IPS DF 6.9 (cell line): Measurements from ENCODE around the gene AZI2.

Experiments
- DNase-seq: peaks from one replicate; pipeline ENCODE4 v3.0.0-alpha.2; 2013; ENCODE audit warnings: low read depth, low spot score
- H3K27ac ChIP-seq: one replicate; pipeline ENCODE4 v1.5.1; 2013; ENCODE audit warnings: low read length, control low read depth
- H3K27me3 ChIP-seq: 2 replicates; pipeline ENCODE4 v1.6.1; 2013; ENCODE audit warnings: mild to moderate bottlenecking, low read length; ENCODE audit not compliant: control insufficient read depth, insufficient read depth
- H3K36me3 ChIP-seq: 2 replicates; pipeline ENCODE4 v1.6.1; 2013; ENCODE audit warnings: low read length; ENCODE audit not compliant: control insufficient read depth, insufficient read depth
- H3K4me1 ChIP-seq: 2 replicates; pipeline ENCODE4 v1.6.1; 2013; ENCODE audit warnings: low read length; ENCODE audit not compliant: control insufficient read depth, insufficient read depth
- H3K4me3 ChIP-seq: 2 replicates; pipeline ENCODE4 v1.5.1; 2013; ENCODE audit warnings: mild to moderate bottlenecking, low read length
- H3K9me3 ChIP-seq: 2 replicates; pipeline ENCODE4 v1.6.1; 2013; ENCODE audit warnings: low read length, inconsistent platforms; ENCODE audit not compliant: control insufficient read depth, insufficient read depth
- WGBS: extraction: QIAGEN DNeasy Blood & Tissue Kit; methylation state at CpG from one replicate; pipeline ENCODE4 v1.1.7; 2013; ENCODE audit warnings: mixed read lengths, missing lambda C conversion rate; ENCODE audit not compliant: insufficient read length, insufficient coverage; 5-methylcytosine and 5-hydroxymethylcytosine counted together

AZI2 gene

GRCh38 chr3:28301688-28302087 lies 46.9 kb downstream of the AZI2 start:
- no peaks in the 10 kb centered on the region for H3K27me3 ChIP-seq
- no CpG with 5 or more reads among the region's 4 CpGs for WGBS
- no peak overlapping the region for H3K27ac ChIP-seq
- H3K9me3 ChIP-seq, result no peaks in the 10 kb centered on the region
- H3K4me3 ChIP-seq, result no peak overlapping the region
- no peaks in the 10 kb centered on the region; the same call in 1 of the 2 replicates for H3K4me1 ChIP-seq
- no peaks in the 10 kb centered on the region for H3K36me3 ChIP-seq
- no peak for DNase-seq

GRCh38 chr3:28300345-28300962 lies 48.2 kb downstream of the AZI2 start:
- no CpG with 5 or more reads among the region's 5 CpGs for WGBS
- Histone ChIP-seq H3K9me3 (no peaks in the 10 kb centered on the region), H3K36me3 (no peaks in the 10 kb centered on the region), H3K27ac (no peak overlapping the region), H3K4me3 (no peak overlapping the region), H3K4me1 (no peaks in the 10 kb centered on the region; the same call in 1 of the 2 replicates), H3K27me3 (no peaks in the 10 kb centered on the region)
- DNase-seq, result no peak

- no peak for DNase-seq
- Histone ChIP-seq H3K4me3 (no peak overlapping the region), H3K27me3 (no peaks in the 10 kb centered on the region), H3K4me1 (no peaks in the 10 kb centered on the region), H3K36me3 (no peaks in the 10 kb centered on the region), H3K9me3 (no peaks in the 10 kb centered on the region), H3K27ac (no peak overlapping the region)
- no CpG with 5 or more reads among the region's 1 CpG for WGBS
These were observed 48.9 kb downstream of the AZI2 start for GRCh38 chr3:28299705-28300104.

- Histone ChIP-seq H3K36me3 (no peaks in the 10 kb centered on the region), H3K4me1 (no peaks in the 10 kb centered on the region), H3K4me3 (no peak overlapping the region), H3K9me3 (no peaks in the 10 kb centered on the region), H3K27me3 (no peaks in the 10 kb centered on the region), H3K27ac (no peak overlapping the region)
- no peak for DNase-seq
These were observed 52.6 kb downstream of the AZI2 start for GRCh38 chr3:28295898-28296490.

GRCh38 chr3:28294667-28295413 lies 53.8 kb downstream of the AZI2 start:
- H3K4me1 ChIP-seq, result no peaks in the 10 kb centered on the region
- DNase-seq, result no peak
- WGBS, result no CpG with 5 or more reads among the region's 7 CpGs

GRCh38 chr3:28292622-28293021 lies 56.0 kb downstream of the AZI2 start:
- no CpG with 5 or more reads among the region's 4 CpGs for WGBS
- Histone ChIP-seq H3K36me3 (no peaks in the 10 kb centered on the region), H3K4me1 (no peaks in the 10 kb centered on the region), H3K9me3 (no peaks in the 10 kb centered on the region), H3K27ac (no peak overlapping the region), H3K27me3 (no peaks in the 10 kb centered on the region), H3K4me3 (no peak overlapping the region)
- no peak for DNase-seq

More at GRCh38 chr3:28294667-28295413, 53.8 kb downstream of the AZI2 start:
- no peak overlapping the region for H3K27ac ChIP-seq
- H3K9me3 ChIP-seq, result no peaks in the 10 kb centered on the region
- H3K36me3 ChIP-seq, result no peaks in the 10 kb centered on the region
- no peak overlapping the region for H3K4me3 ChIP-seq
- no peaks in the 10 kb centered on the region for H3K27me3 ChIP-seq

- Histone ChIP-seq H3K27ac (no peak overlapping the region), H3K9me3 (no peaks in the 10 kb centered on the region), H3K4me1 (no peaks in the 10 kb centered on the region), H3K27me3 (no peaks in the 10 kb centered on the region), H3K4me3 (no peak overlapping the region), H3K36me3 (no peaks in the 10 kb centered on the region)
- no peak for DNase-seq
These were observed 57.0 kb downstream of the AZI2 start for GRCh38 chr3:28291577-28291976.

- H3K9me3 ChIP-seq, result no peaks in the 10 kb centered on the region
- no peaks in the 10 kb centered on the region for H3K36me3 ChIP-seq
- H3K4me1 ChIP-seq, result no peaks in the 10 kb centered on the region
- no peak overlapping the region for H3K27ac ChIP-seq
- H3K27me3 ChIP-seq, result no peaks in the 10 kb centered on the region
- DNase-seq, result no peak
- no peak overlapping the region for H3K4me3 ChIP-seq
- no CpG with 5 or more reads among the region's 1 CpG for WGBS
These were observed 57.7 kb downstream of the AZI2 start for GRCh38 chr3:28290863-28291300.

GRCh38 chr3:28287046-28287445 lies 61.6 kb downstream of the AZI2 start:
- Histone ChIP-seq H3K27ac (no peak overlapping the region), H3K36me3 (no peaks in the 10 kb centered on the region), H3K27me3 (no peaks in the 10 kb centered on the region), H3K9me3 (no peaks in the 10 kb centered on the region), H3K4me1 (no peaks in the 10 kb centered on the region), H3K4me3 (no peak overlapping the region)
- WGBS, result no CpG with 5 or more reads among the region's 2 CpGs
- no peak for DNase-seq

- H3K4me3 ChIP-seq, result no peak overlapping the region
- DNase-seq, result no peak
These were observed 62.0 kb downstream of the AZI2 start for GRCh38 chr3:28286595-28286994.

GRCh38 chr3:28280781-28281180 lies 67.8 kb downstream of the AZI2 start:
- no CpG with 5 or more reads among the region's 3 CpGs for WGBS
- Histone ChIP-seq H3K4me1 (no peaks in the 10 kb centered on the region), H3K36me3 (no peaks in the 10 kb centered on the region), H3K9me3 (no peaks in the 10 kb centered on the region), H3K27me3 (no peaks in the 10 kb centered on the region), H3K4me3 (no peak overlapping the region), H3K27ac (no peak overlapping the region)
- no peak for DNase-seq

More at GRCh38 chr3:28286595-28286994, 62.0 kb downstream of the AZI2 start:
- H3K36me3 ChIP-seq, result no peaks in the 10 kb centered on the region
- no peak overlapping the region for H3K27ac ChIP-seq
- no peaks in the 10 kb centered on the region for H3K27me3 ChIP-seq
- no peaks in the 10 kb centered on the region for H3K9me3 ChIP-seq
- H3K4me1 ChIP-seq, result no peaks in the 10 kb centered on the region
